T follicular helper cell (primary cell): ENCODE measurements around the gene NAT9.

Experiments used
- DNase-seq: peaks from one replicate; pipeline ENCODE4 v3.0.0-alpha.2; 2020; ENCODE audit warnings: low read depth

Gene NAT9

DNA sequence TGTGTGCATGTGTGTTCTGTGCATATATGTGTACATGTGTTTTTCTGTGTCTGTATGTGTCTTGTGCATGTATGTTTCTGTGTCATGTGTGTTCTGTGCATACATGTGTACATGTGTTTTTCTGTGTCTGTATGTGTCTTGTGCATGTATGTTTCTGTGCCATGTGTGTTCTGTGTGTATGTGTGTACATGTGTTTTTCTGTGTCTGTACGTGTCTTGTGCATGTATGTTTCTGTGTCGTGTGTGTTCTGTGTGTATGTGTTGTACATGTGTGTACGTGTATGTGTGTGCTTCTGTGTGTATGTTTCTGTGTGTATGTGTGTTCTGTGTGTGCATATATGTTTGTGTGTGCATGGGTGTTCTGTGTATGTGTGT, 47.5 kb downstream of the NAT9 start:
- DNase-seq = no peak

- no peak for DNase-seq
Observed at GRCh38 chr17:74728033-74728701, 48.0 kb downstream of the NAT9 start.

DNA sequence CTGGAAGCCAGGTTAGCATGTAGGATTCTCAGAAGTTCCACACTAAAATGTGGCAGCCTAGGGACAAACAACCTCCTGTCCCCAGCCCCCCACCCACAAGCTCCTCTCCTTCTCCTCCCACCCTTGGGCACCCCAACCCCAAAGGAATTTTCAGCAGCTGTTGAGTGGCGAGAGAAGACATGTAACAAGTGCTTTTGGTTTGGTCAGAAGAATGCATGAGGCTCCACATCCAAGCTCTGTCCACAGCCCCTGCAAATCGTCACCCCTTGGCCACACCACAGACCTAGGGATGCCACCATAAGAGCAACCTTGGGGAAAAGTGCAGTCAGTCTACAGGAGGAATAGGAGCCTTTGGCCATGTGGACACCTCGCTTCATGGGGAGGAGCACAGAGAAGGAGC, 51.0 kb downstream of the NAT9 start:
- no peak for DNase-seq

DNA sequence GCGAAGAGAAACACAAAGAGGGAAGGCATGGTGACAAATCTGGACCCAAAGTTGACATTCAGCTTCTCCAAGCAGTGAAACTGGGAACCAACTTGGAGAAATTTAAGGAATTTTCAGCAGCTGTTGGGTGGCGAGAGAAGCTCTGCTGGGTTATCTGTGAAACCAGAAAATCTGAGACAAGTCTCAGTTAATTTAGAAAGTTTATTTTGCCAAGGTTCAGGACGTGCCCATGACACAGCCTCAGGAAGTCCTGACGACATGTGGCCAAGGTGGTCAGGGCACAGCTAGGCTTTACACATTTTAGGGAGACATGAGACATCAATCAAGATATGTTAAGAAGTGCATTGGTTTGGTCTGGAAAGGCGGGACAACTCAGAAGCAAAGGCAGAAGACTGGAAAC, 52.3 kb downstream of the NAT9 start:
- DNase-seq = no peak

DNA sequence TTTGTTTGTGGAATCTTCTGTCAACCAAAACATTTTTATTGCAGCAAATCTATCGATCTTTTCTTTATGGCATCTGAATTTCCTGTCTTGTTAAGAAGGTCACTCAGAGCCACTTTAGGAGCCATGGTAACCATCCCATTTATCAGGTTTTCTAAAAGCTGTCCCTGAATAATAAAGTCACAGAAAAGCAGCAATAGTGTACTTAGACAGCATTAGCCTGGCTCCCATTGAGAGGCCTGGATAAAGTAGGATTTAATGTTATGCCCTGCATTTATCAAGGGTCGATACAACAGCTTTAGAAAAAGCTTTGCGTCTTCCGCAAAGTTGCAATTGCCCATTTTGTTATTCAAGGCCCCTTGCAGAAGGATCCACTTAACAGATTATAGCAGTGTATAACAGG, 53.4 kb downstream of the NAT9 start:
- DNase-seq = no peak
